Measurements from ENCODE around the gene C1QA.

The C1QA gene

GRCh38 chr1:22637907-22638445 is 1.5 kb downstream of the C1QA start:
- Histone ChIP-seq H3K4me3 (peak overlapping the region in 2 of 7 experiments; percentile 1 to 19), H3K27ac (peak overlapping the region in 3 of 21 experiments; percentile 55 to 74 (median 70))

DNA sequence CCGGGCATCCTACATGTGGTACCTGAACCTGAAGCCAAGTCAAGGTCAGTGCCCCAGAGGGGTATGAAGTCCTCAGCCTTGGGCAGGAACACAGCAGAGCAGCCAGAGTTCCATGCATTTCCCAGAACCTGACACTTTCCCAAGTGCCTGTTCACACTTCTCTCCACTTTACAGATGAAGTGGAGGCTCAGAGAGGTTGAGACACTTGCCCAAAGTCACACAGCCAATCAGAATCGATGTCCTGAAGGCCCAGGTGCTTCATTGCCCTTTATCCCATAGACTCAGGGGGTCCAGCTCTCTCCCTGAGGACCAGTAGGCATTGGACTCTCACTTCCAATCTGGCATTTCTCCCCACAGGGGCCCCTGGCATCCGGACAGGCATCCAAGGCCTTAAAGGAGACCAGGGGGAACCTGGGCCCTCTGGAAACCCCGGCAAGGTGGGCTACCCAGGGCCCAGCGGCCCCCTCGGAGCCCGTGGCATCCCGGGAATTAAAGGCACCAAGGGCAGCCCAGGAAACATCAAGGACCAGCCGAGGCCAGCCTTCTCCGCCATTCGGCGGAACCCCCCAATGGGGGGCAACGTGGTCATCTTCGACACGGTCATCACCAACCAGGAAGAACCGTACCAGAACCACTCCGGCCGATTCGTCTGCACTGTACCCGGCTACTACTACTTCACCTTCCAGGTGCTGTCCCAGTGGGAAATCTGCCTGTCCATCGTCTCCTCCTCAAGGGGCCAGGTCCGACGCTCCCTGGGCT is 2.2 kb downstream of the C1QA start:
- peak overlapping the region in 1 of 7 experiments; percentile 1 for H3K4me3 ChIP-seq
- H3K27ac ChIP-seq: no peak overlapping the region

GRCh38 chr1:22639286-22639685 is 2.9 kb downstream of the C1QA start:
- Histone ChIP-seq H3K27ac (no peak overlapping the region), H3K4me3 (no peak overlapping the region)

- Histone ChIP-seq H3K27ac (no peak overlapping the region), H3K4me3 (no peak overlapping the region)
These were observed 4.8 kb downstream of the C1QA start for GRCh38 chr1:22641247-22641646.

GRCh38 chr1:22641906-22642636 is 5.6 kb downstream of the C1QA start:
- H3K27ac ChIP-seq: no peak overlapping the region
- H3K4me3 ChIP-seq: no peak overlapping the region

GRCh38 chr1:22643381-22643780 is 7.0 kb downstream of the C1QA start, which contains the start of gene C1QC:
TSS of gene C1QC (plus strand) at chr1:22643633. CDS start at chr1:22644024, 391 bp downstream.
- Histone ChIP-seq H3K4me3 (peak within 1 kb of the TSS in 4 of 7 experiments; percentile 12 to 22 (median 16)), H3K27ac (peak within 1 kb of the TSS in 10 of 21 experiments; percentile 23 to 82 (median 50))

DNA sequence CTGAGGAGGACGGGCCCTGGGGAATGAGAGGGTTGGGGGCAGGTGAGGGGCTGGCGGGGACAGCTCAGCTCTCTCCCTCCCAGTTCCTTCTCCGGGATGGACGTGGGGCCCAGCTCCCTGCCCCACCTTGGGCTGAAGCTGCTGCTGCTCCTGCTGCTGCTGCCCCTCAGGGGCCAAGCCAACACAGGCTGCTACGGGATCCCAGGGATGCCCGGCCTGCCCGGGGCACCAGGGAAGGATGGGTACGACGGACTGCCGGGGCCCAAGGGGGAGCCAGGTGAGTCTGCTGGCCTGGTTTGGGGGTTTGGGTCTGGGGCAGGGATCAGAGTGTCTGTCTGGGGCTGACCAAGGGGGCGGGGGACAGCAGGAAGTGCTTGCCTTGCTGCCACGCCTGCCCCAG is 7.5 kb downstream of the C1QA start:
- peak overlapping the region in 10 of 21 experiments; percentile 23 to 82 (median 50) for H3K27ac ChIP-seq
- peak overlapping the region in 4 of 7 experiments; percentile 12 to 22 (median 16) for H3K4me3 ChIP-seq

DNA sequence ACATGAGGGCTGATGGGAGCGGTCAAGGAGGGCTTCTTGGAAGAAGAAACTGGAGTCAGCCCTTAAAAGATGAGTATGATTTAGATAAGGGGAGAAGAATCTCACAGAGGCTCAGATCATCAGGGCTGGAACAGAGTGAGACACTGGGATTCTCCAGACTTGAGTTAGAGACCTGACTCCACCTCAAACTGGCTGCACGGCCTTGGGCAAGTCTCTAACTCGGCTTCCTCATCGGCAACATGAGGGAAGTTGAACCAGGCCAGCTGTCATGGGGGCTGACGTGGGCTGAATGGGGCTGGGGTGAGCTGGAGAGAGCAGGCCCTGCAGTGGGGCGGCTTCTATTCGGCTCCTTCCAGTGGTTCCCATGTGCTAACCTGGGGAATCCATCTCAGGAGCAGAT is 9.5 kb downstream of the C1QA start:
- peak overlapping the region in 4 of 21 experiments; percentile 3 to 82 (median 23) for H3K27ac ChIP-seq
- H3K4me3 ChIP-seq: no peak overlapping the region

DNA sequence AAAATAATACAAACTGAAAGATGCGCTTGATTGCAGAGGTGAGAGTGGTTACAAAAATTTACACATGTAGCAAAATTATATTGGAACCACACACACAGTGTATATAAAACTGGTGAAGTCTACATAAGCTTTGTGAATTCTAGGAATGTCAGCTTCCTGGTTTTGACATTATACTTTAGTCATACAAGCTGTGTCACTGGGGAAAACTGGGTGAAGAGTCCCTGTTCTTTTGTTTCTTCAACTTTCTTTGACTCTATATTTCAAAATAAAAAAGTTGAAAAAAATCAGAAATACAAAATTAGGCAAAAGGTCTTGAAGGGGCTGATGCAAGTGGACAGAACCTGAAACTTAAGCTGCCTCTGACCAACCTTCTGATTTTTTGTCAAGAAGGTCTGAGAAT is 10.0 kb downstream of the C1QA start:
- H3K27ac ChIP-seq: peak overlapping the region in 2 of 21 experiments; percentile 3 to 82
- H3K4me3 ChIP-seq: no peak overlapping the region

GRCh38 chr1:22650089-22650693 is 13.8 kb downstream of the C1QA start:
- Histone ChIP-seq H3K27ac (peak overlapping the region in 1 of 21 experiments; percentile 75), H3K4me3 (no peak overlapping the region)

GRCh38 chr1:22651941-22652856 is 15.8 kb downstream of the C1QA start:
- H3K4me3 ChIP-seq: no peak overlapping the region
- peak overlapping the region in 6 of 21 experiments; percentile 9 to 75 (median 38) for H3K27ac ChIP-seq

- peak within 1 kb of the TSS in 4 of 7 experiments; percentile 1 to 15 (median 11) for H3K4me3 ChIP-seq
- H3K27ac ChIP-seq: peak within 1 kb of the TSS in 6 of 21 experiments; percentile 13 to 84 (median 51)
These were observed 16.5 kb downstream of the C1QA start, which contains the start of gene C1QB for GRCh38 chr1:22652881-22653316. TSS of gene C1QB (plus strand) at chr1:22653236. CDS start at chr1:22659463, 6,227 bp downstream.

GRCh38 chr1:22654692-22655091 is 18.3 kb downstream of the C1QA start:
- peak overlapping the region in 1 of 21 experiments; percentile 84 for H3K27ac ChIP-seq
- peak overlapping the region in 1 of 7 experiments; percentile 2 for H3K4me3 ChIP-seq

DNA sequence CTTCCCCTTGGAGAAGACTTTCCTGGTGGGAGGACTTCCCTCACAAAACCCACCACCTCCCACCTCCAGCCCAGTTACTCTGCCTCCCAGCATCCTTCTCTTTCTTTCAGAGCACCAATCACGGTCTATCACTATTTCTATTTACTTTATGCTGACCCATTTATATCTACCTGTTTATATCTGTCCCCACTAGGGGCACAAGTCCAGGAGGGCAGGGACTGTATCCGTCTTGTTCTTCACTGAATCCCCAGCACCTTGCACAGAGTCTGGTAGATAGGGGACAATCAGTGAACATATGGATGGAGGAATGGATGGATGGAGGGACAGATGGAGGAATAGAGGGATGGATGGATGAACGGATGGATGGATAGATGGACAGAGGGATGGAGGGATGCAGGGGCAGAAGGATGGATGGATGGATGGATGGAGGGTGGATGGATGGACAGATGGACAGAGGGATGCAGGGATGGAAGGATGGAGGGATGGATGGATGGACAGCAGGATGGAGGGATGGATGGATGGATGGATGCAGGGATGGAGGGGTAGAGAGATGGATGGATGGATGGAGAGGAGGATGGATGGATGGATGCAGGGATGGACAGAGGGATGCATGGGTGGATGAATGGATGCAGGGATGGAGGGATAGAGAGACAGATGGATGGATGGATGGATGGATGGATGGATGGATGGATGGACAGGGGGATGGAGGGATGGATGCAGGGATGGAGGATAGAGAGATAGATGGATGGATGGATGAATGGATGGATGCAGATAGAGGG is 22.1 kb downstream of the C1QA start:
- Histone ChIP-seq H3K4me3 (no peak overlapping the region), H3K27ac (no peak overlapping the region)

DNA sequence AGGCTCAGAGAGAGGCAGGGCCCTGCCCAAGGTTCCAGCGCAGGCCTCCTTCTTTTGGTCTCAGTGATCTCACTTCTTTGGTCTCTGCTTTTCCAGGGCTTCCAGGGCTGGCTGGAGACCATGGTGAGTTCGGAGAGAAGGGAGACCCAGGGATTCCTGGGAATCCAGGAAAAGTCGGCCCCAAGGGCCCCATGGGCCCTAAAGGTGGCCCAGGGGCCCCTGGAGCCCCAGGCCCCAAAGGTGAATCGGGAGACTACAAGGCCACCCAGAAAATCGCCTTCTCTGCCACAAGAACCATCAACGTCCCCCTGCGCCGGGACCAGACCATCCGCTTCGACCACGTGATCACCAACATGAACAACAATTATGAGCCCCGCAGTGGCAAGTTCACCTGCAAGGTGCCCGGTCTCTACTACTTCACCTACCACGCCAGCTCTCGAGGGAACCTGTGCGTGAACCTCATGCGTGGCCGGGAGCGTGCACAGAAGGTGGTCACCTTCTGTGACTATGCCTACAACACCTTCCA is 24.4 kb downstream of the C1QA start:
- Histone ChIP-seq H3K4me3 (no peak overlapping the region), H3K27ac (no peak overlapping the region)

- Histone ChIP-seq H3K4me3 (no peak overlapping the region), H3K27ac (no peak overlapping the region)
These were observed 25.5 kb downstream of the C1QA start for GRCh38 chr1:22661880-22662279.

DNA sequence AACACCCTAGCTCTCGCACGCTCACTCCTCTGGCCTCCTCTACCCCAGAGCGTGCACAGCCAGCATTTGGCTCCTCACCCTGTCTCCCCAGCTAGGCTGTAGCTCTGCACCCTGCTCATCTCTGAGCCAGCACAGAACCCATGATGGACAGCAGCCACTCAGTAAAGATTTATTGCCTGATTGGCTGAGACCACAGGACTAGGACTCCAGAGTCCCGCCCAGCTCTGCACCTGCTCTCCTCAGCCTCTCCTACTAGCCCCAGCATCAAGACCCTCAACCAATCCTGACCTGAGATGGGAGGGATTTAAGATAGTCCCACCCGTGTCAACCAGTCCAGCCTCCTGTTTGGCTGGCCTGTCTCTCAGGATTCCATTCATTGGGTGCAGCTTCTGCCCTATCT is 25.9 kb downstream of the C1QA start:
- no peak overlapping the region for H3K4me3 ChIP-seq
- H3K27ac ChIP-seq: no peak overlapping the region

GRCh38 chr1:22662986-22663408 is 26.6 kb downstream of the C1QA start:
- Histone ChIP-seq H3K27ac (no peak overlapping the region), H3K4me3 (no peak overlapping the region)
